ENCODE data around the gene RGSL1.
A peak's percentile ranks its signal among the peaks of the same experiment; 100 is the strongest.

The RGSL1 gene

DNA sequence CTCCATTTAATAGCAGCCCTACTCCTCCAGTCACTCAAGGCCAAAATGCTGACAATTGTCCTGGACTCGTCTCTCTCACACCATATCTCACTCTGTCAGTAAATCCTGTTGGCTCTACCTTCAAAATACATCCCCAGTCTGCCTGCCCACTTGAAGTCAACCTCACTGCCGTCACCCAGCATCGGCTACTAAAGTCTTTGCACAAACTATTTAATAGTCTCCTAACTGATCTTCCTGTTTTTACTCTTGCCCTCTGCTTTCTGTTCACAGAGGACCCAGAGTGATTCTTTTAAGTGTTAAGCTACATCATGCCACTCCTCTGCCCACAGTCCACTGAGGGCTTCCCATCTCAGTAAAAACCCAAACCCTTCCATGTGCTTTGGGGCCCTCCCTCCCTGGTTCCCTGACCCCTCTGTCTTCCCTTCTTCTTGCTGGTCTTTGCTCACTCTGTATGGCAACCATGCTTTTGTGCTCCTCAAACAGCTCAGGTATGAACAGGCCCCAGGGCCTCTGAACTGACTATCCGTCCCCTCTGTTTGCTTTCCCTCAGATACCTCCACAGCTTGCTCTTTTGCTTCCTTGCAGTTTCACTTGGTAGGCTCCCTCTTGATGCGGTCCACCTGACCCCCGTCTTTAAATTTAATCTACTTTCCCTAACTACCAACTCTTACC is 120.1 kb downstream of the RGSL1 start:
- H3K4me3 Mint-ChIP-seq: no peak overlapping the region
- peaks cover 2% of the 10 kb centered on the region for H3K27me3 Mint-ChIP-seq
- no peak for DNase-seq (ENCODE audit: low spot score in 2 of 2)
- H3K9me3 Mint-ChIP-seq: peaks cover 2% of the 10 kb centered on the region
- ATAC-seq (ENCODE audit: low read depth): peak; percentile 42
- no peaks in the 10 kb centered on the region for H3K4me1 Mint-ChIP-seq
- H3K27ac Mint-ChIP-seq: no peak overlapping the region
- H3K36me3 Mint-ChIP-seq: peaks cover 19% of the 10 kb centered on the region

- Mint-ChIP-seq H3K4me1 (no peaks in the 10 kb centered on the region), H3K36me3 (peaks cover 21% of the 10 kb centered on the region), H3K27ac (no peak overlapping the region), H3K27me3 (no peaks in the 10 kb centered on the region), H3K9me3 (no peaks in the 10 kb centered on the region), H3K4me3 (no peak overlapping the region)
- no peak for DNase-seq (ENCODE audit: low spot score in 2 of 2)
- peak; percentile 30 for ATAC-seq (ENCODE audit: low read depth)
Observed at GRCh38 chr1:182570611-182570970, 120.6 kb downstream of the RGSL1 start.

DNA sequence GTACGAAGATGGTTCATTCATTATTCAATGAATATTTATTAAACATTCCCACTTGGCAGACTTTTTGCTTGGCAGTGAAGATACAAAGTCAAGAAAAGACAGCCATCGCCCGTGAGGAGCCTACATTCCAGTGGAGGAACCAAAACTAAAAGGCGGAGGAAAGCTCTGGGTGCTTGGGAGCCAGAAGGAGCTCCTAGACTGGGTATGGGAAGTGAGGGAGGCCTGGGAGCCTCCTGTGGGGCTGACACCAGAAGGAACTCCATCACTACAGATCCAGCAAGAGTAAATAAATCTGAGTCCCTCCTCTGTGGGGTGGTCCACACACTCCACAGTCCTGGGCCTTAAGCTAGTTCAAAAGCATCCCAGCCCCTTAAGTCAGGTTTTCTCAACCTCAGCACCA is 124.2 kb downstream of the RGSL1 start:
- no peaks in the 10 kb centered on the region for H3K27me3 Mint-ChIP-seq
- peaks cover 36% of the 10 kb centered on the region for H3K36me3 Mint-ChIP-seq
- no peak overlapping the region for H3K4me3 Mint-ChIP-seq
- DNase-seq (ENCODE audit: low spot score in 2 of 2): no peak
- no peak overlapping the region for H3K27ac Mint-ChIP-seq
- H3K9me3 Mint-ChIP-seq: no peaks in the 10 kb centered on the region
- H3K4me1 Mint-ChIP-seq: peaks cover under 1% of the 10 kb centered on the region
- no peak for ATAC-seq (ENCODE audit: low read depth)

DNA sequence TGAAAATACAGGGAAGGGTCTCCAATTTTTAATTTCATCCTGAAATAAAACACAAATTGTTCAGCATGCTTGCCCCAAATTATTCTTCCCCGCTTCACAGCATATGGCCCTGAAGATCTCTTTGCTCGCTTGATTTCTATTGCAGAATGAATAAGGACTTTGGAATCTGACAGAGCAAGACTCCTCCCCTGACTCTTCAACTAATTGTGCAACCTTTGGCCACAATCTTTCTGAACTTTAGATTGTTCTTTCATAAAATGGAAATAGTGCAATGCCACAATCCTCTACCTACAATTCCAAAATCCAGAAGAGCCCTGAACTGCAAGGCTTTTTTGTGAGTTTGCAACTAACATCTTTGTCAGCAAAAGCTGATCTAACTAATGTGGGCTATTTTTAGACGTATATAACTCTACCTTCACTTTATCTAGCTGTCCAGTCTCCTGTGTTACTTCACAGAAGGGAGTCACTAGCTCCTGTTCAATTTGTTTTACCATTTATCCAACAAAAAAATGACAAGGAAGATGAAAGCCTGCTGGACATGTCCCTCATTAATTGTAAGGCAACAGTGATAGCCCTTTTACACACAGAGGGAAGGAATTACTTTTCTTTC is 125.7 kb downstream of the RGSL1 start:
- Mint-ChIP-seq H3K27me3 (no peaks in the 10 kb centered on the region), H3K9me3 (no peaks in the 10 kb centered on the region), H3K27ac (no peak overlapping the region), H3K4me3 (no peak overlapping the region), H3K4me1 (peaks cover 5% of the 10 kb centered on the region), H3K36me3 (peaks cover 47% of the 10 kb centered on the region)
- ATAC-seq (ENCODE audit: low read depth) (no peak), DNase-seq (ENCODE audit: low spot score in 2 of 2) (no peak)

GRCh38 chr1:182580736-182581135 is 130.8 kb downstream of the RGSL1 start:
- peaks cover 37% of the 10 kb centered on the region for H3K4me1 Mint-ChIP-seq
- no peak for DNase-seq (ENCODE audit: low spot score in 2 of 2)
- no peaks in the 10 kb centered on the region for H3K27me3 Mint-ChIP-seq
- H3K4me3 Mint-ChIP-seq: no peak overlapping the region
- H3K36me3 Mint-ChIP-seq: peaks cover 50% of the 10 kb centered on the region
- ATAC-seq (ENCODE audit: low read depth): no peak
- peak overlapping the region; percentile 53 for H3K27ac Mint-ChIP-seq
- H3K9me3 Mint-ChIP-seq: no peaks in the 10 kb centered on the region

- H3K4me3 Mint-ChIP-seq: peak overlapping the region; percentile 35
- peaks cover 44% of the 10 kb centered on the region for H3K36me3 Mint-ChIP-seq
- peaks cover 50% of the 10 kb centered on the region for H3K4me1 Mint-ChIP-seq
- DNase-seq (ENCODE audit: low spot score in 2 of 2) (no peak), ATAC-seq (ENCODE audit: low read depth) (no peak)
- no peaks in the 10 kb centered on the region for H3K9me3 Mint-ChIP-seq
- no peaks in the 10 kb centered on the region for H3K27me3 Mint-ChIP-seq
- H3K27ac Mint-ChIP-seq: no peak overlapping the region
Observed at GRCh38 chr1:182584746-182585145, 134.8 kb downstream of the RGSL1 start.

GRCh38 chr1:182586380-182586779 is 136.4 kb downstream of the RGSL1 start:
- H3K4me1 Mint-ChIP-seq: peaks cover 48% of the 10 kb centered on the region
- H3K36me3 Mint-ChIP-seq: peaks cover 32% of the 10 kb centered on the region

GRCh38 chr1:182587093-182587492 is 137.1 kb downstream of the RGSL1 start:
- H3K4me3 Mint-ChIP-seq: no peak overlapping the region
- peaks cover 29% of the 10 kb centered on the region for H3K36me3 Mint-ChIP-seq
- H3K27ac Mint-ChIP-seq: no peak overlapping the region
- no peaks in the 10 kb centered on the region for H3K27me3 Mint-ChIP-seq
- DNase-seq (ENCODE audit: low spot score in 2 of 2): no peak
- peaks cover 46% of the 10 kb centered on the region for H3K4me1 Mint-ChIP-seq
- no peak for ATAC-seq (ENCODE audit: low read depth)
- no peaks in the 10 kb centered on the region for H3K9me3 Mint-ChIP-seq

More at GRCh38 chr1:182586380-182586779, 136.4 kb downstream of the RGSL1 start:
- ATAC-seq (ENCODE audit: low read depth) (no peak), DNase-seq (ENCODE audit: low spot score in 2 of 2) (no peak)
- H3K27ac Mint-ChIP-seq: no peak overlapping the region
- H3K27me3 Mint-ChIP-seq: no peaks in the 10 kb centered on the region
- H3K4me3 Mint-ChIP-seq: no peak overlapping the region
- H3K9me3 Mint-ChIP-seq: no peaks in the 10 kb centered on the region

DNA sequence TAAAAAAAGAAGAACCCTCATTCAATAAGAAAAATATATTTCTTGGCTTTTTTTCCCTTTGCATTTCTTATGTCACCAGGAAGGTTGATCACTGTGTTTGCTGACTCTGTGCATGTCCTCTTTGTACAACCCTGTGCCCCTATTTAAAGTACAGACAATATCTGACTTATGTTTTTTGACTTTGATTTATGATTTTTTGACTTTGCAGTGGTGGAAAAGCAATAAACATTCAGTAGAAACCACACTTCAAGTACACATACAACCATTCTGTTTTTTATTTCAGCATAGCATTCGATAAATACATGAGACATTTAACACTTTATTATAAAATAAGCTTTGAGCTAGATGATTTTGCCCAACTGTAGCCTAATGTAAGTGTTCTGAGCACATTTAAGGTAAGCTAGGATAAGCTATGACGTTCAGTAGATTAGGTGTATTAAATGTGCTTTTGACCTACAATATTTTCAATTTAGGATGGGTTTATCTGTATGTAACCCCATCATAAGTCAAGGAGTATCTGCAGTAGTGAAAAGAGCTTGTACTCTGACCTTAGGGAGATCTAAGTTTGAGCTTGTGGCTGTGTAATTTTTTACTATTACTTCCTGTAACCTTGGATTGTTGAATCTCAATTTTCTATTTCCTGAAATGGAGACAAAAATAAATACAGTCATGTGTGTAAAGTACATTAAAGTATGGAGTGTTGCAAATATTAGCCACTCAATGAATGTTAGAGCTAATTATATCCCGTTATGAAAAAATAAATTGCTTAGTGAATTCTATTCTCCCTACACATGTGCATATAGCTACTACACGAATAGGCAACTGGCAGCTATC is 137.9 kb downstream of the RGSL1 start:
- Mint-ChIP-seq H3K4me1 (peaks cover 41% of the 10 kb centered on the region), H3K4me3 (peak overlapping the region; percentile 96), H3K9me3 (no peaks in the 10 kb centered on the region), H3K36me3 (peaks cover 23% of the 10 kb centered on the region), H3K27ac (peak overlapping the region; percentile 100), H3K27me3 (no peaks in the 10 kb centered on the region)
- ATAC-seq (ENCODE audit: low read depth) (peak; percentile 20), DNase-seq (ENCODE audit: low spot score in 2 of 2) (no peak)

- Mint-ChIP-seq H3K4me1 (peaks cover 33% of the 10 kb centered on the region), H3K9me3 (no peaks in the 10 kb centered on the region), H3K4me3 (peak within 1 kb of the TSS; percentile 96), H3K27ac (peak within 1 kb of the TSS; percentile 100), H3K27me3 (no peaks in the 10 kb centered on the region), H3K36me3 (peaks cover 18% of the 10 kb centered on the region)
- ATAC-seq (ENCODE audit: low read depth) (peak; percentile 91), DNase-seq (ENCODE audit: low spot score in 2 of 2) (peak; percentile 40 to 46)
Observed at GRCh38 chr1:182588500-182589396, 138.8 kb downstream of the RGSL1 start, which contains the start of gene RNASEL. TSS of gene RNASEL (minus strand) at chr1:182589256. CDS start at chr1:182586806, 2,450 bp downstream.

GRCh38 chr1:182589520-182589919 is 139.6 kb downstream of the RGSL1 start:
- Mint-ChIP-seq H3K9me3 (no peaks in the 10 kb centered on the region), H3K4me3 (peak overlapping the region; percentile 96), H3K4me1 (peaks cover 27% of the 10 kb centered on the region), H3K27ac (peak overlapping the region; percentile 100), H3K36me3 (peaks cover 18% of the 10 kb centered on the region), H3K27me3 (no peaks in the 10 kb centered on the region)
- DNase-seq (ENCODE audit: low spot score in 2 of 2): no peak
- ATAC-seq (ENCODE audit: low read depth): no peak

- peaks cover 23% of the 10 kb centered on the region for H3K4me1 Mint-ChIP-seq
- ATAC-seq (ENCODE audit: low read depth) (no peak), DNase-seq (ENCODE audit: low spot score in 2 of 2) (no peak)
- H3K27me3 Mint-ChIP-seq: no peaks in the 10 kb centered on the region
- peak overlapping the region; percentile 96 for H3K4me3 Mint-ChIP-seq
- H3K27ac Mint-ChIP-seq: peak overlapping the region; percentile 100
- H3K36me3 Mint-ChIP-seq: peaks cover 15% of the 10 kb centered on the region
- no peaks in the 10 kb centered on the region for H3K9me3 Mint-ChIP-seq
Observed at GRCh38 chr1:182589931-182590330, 140.0 kb downstream of the RGSL1 start.

DNA sequence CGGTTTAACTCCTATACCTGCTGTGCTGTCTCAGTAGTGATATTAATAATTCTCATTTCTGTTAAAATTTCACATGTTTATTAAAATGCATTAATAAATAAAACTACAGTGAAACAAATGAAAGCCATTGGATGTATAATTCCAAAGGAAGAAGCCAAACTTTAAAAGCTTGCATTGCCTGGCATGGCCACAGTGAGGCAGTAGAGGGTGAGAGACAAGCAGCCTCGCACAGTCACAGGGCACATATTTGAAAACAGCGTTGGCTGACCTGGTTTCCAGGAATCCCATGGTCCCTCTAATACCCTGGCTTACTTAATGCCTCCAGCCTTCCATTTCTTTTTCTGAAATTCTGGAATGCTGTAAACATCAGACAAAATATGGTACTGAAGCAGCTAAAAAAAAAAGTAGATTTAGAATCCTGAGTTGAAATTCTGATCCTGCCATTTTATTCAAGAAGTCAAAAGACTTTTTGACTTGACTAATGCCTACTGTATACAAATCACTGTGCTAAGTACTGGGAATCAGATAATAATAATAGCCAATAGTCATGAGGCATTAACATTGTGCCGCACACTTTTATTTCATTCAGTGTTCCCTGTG is 145.8 kb downstream of the RGSL1 start:
- DNase-seq (ENCODE audit: low spot score in 2 of 2) (peak; percentile 47 to 62), ATAC-seq (ENCODE audit: low read depth) (peak; percentile 61)
- Mint-ChIP-seq H3K27ac (no peak overlapping the region), H3K4me3 (no peak overlapping the region), H3K36me3 (peaks cover 4% of the 10 kb centered on the region), H3K27me3 (no peaks in the 10 kb centered on the region), H3K9me3 (no peaks in the 10 kb centered on the region), H3K4me1 (peaks cover 2% of the 10 kb centered on the region)

All from memory B cell (primary cell).